Adipocyte (in vitro differentiated cells): Measurements from ENCODE around the gene PRM3.

Source experiments
- DNase-seq: peaks from one replicate; pipeline ENCODE4 v3.0.0-alpha.2; 2015; ENCODE audit warnings: low read depth
- H3K27me3 ChIP-seq: replicated peaks from 2 replicates; pipeline ENCODE4 v1.7.0; 2013; ENCODE audit warnings: mild to moderate bottlenecking, low read length, moderate library complexity; ENCODE audit not compliant: control insufficient read depth, insufficient read depth
- H3K36me3 ChIP-seq: 2 replicates; pipeline ENCODE4 v1.7.0; 2013; ENCODE audit warnings: low read length, mild to moderate bottlenecking, moderate library complexity; ENCODE audit not compliant: control insufficient read depth, insufficient read depth, severe bottlenecking
- H3K4me1 ChIP-seq: 2 replicates; pipeline ENCODE4 v1.7.0; 2013; ENCODE audit warnings: mild to moderate bottlenecking, low read length, moderate library complexity; ENCODE audit not compliant: control insufficient read depth, insufficient read depth
- H3K4me3 ChIP-seq: 2 replicates; pipeline ENCODE4 v1.7.0; 2013; ENCODE audit warnings: mild to moderate bottlenecking, low read length, moderate library complexity
- H3K9ac ChIP-seq: 2 replicates; pipeline ENCODE4 v1.7.0; 2013; ENCODE audit warnings: mild to moderate bottlenecking, low read length, moderate library complexity
- H3K9me3 ChIP-seq: 2 replicates; pipeline ENCODE4 v1.7.0; 2013; ENCODE audit warnings: mild to moderate bottlenecking, low read length, moderate library complexity; ENCODE audit not compliant: control insufficient read depth

PRM3 gene

DNA sequence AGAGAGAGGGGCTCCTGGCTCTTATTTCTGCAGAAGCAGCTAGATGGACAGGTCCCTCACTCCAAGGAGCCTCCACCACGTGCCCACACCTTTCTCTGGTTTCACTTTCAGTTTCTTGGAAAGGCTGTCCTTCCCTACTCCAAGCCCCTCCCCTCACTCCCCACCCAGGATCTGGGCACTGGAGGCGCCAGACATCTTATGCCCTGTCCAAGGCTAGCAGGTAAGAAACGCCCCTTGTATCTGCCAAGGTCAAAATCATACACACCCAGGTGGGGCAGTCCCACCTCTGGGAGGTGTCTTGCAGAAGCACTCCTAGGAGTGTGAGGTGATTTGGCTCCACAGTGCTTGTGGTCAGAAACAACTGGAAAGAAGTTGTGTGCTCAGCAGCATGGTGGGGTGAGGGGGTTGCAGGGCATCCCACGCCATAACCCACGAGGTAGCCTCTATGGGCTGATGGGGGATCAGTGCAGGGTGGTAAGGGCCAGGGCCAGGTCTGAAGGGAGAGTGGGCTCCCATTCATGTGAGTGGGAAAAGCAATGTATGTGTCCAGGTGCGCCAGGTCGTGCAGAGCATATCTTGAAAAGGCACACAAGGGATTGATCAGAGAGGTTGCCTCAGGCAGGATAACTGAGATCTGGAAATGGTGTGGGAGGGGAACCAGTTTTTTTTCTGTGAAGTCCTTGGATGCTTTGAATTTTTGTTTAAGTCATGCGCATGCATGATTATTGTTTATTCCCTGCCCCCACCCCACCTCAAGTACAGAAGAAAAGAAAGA, 39.5 kb upstream of the PRM3 start:
- Histone ChIP-seq H3K9ac (no peak overlapping the region), H3K36me3 (no peaks in the 10 kb centered on the region), H3K9me3 (no peaks in the 10 kb centered on the region), H3K27me3 (no peaks in the 10 kb centered on the region), H3K4me3 (no peak overlapping the region), H3K4me1 (peaks cover 11% of the 10 kb centered on the region)
- DNase-seq = peak; percentile 78

DNA sequence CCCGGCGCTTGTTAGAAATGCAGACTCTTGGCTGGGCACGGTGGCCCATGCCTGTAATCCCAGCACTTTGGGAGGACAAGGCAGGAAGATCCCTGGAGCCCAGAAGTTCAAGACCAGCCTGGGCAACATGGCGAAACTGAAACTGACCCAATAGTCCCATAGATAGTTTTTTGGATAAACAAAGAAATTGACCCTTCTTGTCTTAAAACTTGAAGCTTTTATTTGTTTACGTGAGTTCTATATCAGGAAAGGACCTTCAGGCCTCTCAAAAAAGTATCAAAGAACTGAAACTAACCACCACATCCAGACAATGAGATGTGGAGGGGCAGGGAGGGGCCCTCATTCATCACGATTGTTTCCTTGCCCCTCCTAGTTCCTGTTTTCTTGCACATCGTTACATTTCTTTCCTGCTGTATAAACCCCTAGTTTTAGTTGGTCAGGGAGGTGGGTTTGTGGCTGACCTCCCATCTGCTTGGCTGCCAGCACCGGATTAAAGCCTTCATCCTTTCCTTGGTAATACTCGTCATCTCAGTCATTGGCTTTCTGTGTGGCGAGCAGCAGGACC, 37.6 kb upstream of the PRM3 start:
- Histone ChIP-seq H3K4me3 (no peak overlapping the region), H3K27me3 (no peaks in the 10 kb centered on the region), H3K9ac (no peak overlapping the region), H3K36me3 (no peaks in the 10 kb centered on the region), H3K4me1 (peaks cover 11% of the 10 kb centered on the region), H3K9me3 (no peaks in the 10 kb centered on the region)
- no peak for DNase-seq

DNA sequence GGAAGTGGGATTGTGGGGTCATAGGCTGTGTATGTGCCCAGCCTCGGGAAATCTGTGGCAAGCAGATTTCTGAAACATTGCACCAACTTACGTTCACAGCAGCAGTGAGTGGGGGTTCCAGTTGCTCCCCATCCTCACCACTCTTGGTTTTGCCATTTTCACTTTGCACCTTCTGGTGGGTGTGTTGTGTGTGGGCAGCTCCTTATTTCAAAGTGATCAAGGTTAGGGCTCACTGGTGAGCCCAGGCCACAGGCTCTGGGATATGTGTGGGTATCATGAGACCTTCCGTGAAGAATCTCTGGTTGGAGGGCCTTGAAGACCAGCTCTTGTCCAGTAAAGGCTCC, 37.2 kb upstream of the PRM3 start:
- Histone ChIP-seq H3K9ac (no peak overlapping the region), H3K36me3 (no peaks in the 10 kb centered on the region), H3K9me3 (no peaks in the 10 kb centered on the region), H3K4me3 (no peak overlapping the region), H3K27me3 (no peaks in the 10 kb centered on the region), H3K4me1 (peaks cover 11% of the 10 kb centered on the region)
- no peak for DNase-seq

DNA sequence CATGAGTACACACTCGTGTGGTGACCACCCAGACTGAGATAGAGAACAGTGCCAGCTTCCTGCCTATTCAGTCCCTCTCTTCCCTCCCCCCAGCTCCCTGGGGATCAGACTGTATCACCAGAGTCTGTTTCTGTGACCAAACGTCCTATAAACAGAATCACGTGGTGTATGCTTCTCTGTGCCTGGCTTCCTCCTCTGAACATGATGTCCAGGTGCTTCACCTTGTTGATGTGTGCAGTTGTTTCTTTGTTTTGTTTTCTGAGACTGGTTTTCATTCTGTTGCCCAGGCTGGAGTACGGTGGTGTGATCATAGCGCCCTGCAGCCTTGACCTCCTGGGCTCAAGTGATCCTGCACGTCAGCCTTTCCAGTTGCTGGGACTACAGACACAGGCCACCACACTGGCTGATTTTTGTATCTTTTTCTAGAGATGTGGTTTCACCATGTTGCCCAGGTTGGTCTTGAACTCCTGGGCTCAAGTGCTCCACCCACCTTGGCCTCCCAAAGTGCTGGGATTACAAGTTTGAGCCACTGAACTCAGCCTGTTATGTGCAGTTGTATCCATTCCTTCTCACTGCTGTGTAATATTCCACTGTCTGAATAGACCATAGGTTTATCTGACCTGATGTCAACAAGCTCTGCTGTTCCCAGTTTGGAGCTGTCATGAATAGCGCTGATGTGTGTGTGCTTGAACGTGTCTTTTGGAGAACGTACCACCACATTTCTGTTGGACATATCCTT, 36.6 kb upstream of the PRM3 start:
- Histone ChIP-seq H3K4me3 (no peak overlapping the region), H3K9ac (no peak overlapping the region), H3K4me1 (peaks cover 11% of the 10 kb centered on the region), H3K27me3 (no peaks in the 10 kb centered on the region), H3K9me3 (no peaks in the 10 kb centered on the region), H3K36me3 (no peaks in the 10 kb centered on the region)
- DNase-seq = no peak

DNA sequence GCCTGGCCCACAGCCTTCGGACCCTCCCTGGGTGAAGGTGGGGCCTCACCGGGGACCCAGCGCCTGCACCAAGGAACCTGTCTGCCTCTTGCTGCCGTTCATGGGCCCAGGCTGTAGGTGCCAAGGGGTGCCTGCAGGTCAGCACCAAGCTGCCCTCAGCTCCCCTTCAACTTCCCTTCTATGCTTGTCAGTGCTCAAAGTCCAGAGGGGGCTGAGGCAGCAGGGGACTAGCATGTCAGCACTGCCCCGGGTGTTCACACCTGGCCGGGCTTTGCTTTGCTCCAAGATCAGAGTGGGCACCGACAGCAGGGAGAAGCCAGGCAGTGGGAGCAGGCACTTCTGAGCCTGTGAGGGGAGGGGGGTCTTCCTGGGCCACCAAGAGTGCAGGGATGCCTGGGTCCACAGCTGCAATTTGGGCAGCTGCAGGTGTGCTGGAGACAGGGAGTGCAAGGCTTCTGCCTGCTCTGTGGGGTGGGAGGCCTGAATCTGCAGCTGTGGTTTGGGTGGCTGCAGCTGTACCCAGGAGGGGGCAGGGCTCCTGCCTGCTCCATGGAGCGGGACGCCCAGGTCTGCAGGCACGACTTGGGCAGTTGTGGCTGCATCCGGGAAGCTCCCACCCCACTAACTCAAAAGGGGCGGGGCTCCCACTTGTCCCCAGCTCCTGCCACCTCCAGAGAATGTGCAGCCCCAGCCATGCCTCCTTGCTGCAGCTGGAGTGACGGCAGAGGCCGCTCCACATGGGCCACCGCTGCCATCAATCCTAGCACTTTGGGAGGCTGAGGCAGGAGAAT, 35.3 kb upstream of the PRM3 start:
- Histone ChIP-seq H3K4me3 (no peak overlapping the region), H3K9me3 (no peaks in the 10 kb centered on the region), H3K27me3 (no peaks in the 10 kb centered on the region), H3K4me1 (peaks cover 11% of the 10 kb centered on the region), H3K36me3 (no peaks in the 10 kb centered on the region), H3K9ac (no peak overlapping the region)
- no peak for DNase-seq

DNA sequence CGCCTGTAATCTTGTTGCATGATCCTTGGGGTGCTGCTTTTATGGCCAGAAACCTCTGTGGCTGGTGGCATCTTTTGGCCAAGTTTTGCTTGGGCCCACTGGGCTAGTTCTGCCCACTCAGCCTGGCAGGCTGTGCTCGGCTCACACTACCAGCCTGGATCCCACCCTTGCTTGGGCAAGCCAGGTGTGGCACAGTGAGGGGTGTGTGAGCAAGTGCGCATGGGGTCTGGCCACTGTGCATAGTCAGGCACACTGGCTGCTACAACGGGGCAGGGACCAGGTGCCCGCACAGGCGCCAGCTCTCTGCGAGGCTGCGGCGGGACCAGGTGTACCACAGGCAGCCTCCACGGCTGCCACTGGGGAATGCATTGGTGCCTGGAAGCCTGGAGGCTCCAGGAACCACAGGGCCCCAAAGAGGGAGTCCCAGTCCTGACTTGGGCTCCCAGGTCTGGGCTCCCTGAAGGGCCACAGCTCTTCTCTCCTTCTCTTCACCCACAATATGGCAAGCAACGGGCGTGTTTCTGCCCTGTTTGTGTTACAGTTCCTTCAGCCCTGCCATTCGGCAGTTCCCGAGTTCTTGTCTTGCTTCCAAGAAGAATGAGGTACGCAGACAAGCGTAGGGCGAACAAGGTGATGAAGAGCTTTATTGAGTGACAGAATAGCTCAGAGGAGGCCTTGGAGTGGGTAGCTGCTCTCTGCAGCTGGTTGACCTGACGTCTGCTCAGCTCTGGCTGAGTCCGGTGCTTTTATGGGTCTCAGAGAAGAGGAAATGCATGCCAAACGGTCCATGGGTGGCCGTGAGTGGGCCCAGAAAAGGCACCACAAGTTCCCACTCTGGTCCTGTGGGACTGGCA, 34.4 kb upstream of the PRM3 start:
- Histone ChIP-seq H3K4me3 (no peak overlapping the region), H3K27me3 (no peaks in the 10 kb centered on the region), H3K4me1 (peaks cover 7% of the 10 kb centered on the region), H3K9ac (no peak overlapping the region), H3K36me3 (no peaks in the 10 kb centered on the region), H3K9me3 (no peaks in the 10 kb centered on the region)
- no peak for DNase-seq

DNA sequence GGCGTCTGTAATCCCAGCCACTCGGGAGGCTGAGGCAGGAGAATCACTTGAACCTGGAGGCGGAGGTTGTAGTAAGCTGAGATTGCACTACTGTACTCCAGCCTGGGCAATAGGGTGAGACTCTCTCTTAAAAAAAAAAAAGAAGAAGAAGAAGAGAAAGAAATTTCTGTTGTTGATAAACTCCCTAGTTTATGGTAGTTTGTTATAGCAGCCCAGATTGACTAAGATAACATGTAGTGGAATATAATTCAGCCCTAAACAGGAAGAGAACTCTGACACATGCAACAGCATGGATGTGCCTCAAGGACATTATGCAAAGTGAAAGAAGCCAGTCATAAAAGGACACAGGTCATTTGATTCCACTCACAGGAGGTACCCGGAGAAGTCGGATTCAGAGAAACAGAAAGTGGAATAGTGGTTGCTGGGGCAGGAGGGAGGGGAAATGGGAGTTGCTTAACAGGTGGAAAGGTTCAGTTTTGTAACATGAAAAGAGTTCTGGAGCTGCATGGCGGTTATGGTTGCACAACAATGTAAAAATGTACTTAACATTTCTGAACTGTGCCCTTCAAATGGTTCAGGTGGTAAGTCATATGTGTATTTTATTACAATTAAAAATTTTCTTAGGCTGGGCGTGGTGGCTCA, 33.7 kb upstream of the PRM3 start:
- no peak overlapping the region for H3K4me3 ChIP-seq
- H3K9ac ChIP-seq = no peak overlapping the region
- DNase-seq = no peak
- H3K27me3 ChIP-seq = no peaks in the 10 kb centered on the region
- H3K4me1 ChIP-seq = peaks cover 6% of the 10 kb centered on the region
- H3K9me3 ChIP-seq = no peaks in the 10 kb centered on the region
- no peaks in the 10 kb centered on the region for H3K36me3 ChIP-seq

DNA sequence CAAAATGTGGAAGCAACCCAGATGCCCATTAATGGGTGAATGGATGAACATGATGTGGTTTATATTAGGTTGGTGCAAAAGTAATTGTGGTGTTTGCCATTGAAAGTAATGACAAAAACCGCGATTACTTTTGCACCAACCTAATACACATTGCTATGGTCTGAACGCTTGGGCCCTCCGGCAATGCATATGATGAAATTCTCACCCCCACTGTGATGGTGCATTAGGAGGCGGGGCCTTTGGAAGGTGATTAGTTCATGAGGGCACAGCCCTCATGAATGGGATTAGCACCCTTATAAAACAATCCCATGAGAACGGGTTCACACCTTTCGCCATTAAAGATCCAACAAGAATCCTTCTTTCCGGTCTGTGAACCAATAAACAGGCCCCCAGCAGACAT, 33.0 kb upstream of the PRM3 start:
- Histone ChIP-seq H3K4me3 (no peak overlapping the region), H3K4me1 (peaks cover 3% of the 10 kb centered on the region), H3K36me3 (no peaks in the 10 kb centered on the region), H3K9me3 (no peaks in the 10 kb centered on the region), H3K9ac (no peak overlapping the region), H3K27me3 (no peaks in the 10 kb centered on the region)
- no peak for DNase-seq

DNA sequence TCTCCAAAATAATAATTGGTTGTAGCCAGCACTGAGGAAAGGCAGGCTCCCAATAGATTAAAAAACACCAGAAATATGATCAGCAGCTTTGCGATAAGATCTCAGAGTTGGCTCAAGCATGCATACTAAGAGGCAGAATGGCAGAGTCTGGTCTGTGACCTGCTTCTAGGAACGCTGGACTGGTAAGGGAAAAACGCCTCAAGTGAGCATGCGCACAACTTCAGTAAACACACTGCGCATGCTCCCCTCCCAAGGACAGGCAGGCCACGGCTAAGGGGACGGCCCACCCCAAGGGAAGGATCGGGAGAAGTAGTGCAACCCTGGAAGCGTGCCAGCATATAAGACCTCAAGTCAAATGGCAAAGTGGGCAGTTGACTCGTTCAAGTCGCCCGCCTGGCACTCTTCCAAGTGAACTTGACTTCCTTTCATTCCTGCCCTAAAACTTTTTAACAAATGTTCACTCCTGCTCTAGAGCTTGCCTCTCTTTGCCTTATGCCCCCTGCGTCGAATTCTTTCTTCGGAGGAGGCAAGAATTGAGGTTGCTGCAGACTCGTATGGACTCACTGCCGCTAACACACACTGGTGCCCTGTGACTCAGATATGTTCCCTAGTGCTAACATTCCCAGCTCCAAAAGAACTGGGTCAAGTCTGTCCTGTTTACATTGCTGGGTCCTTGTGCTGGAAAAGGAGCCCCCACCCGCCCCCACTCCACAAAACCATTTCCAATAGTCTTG, 30.1 kb upstream of the PRM3 start:
- H3K4me1 ChIP-seq = peaks cover 4% of the 10 kb centered on the region
- H3K27me3 ChIP-seq = peaks cover 4% of the 10 kb centered on the region
- peak; percentile 46 for DNase-seq
- H3K9ac ChIP-seq = no peak overlapping the region
- H3K4me3 ChIP-seq = no peak overlapping the region
- no peaks in the 10 kb centered on the region for H3K36me3 ChIP-seq
- no peaks in the 10 kb centered on the region for H3K9me3 ChIP-seq

DNA sequence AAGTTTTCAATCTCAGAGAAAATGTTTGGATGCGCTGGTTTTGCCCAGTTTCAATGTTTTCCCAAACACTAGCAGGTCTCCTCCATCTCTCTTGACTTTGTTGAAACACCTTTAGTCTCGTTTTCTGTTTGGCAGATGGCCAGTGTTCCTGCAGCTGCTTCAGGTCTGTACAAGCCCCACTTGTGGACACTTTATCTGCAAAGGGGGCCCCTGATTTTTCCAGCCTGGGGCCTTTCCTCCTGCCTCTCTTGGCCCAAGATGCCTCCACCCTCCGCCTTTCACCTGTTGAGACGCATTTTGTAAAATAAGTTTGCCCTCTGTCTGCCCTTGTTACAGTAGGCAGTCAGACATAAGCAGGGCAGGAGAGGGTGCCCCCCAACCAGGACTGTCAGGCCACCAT, 29.5 kb upstream of the PRM3 start:
- peaks cover 4% of the 10 kb centered on the region for H3K27me3 ChIP-seq
- H3K36me3 ChIP-seq = no peaks in the 10 kb centered on the region

More for the DNA sequence above, 29.5 kb upstream of the PRM3 start:
- Histone ChIP-seq H3K9me3 (no peaks in the 10 kb centered on the region), H3K4me1 (peaks cover 4% of the 10 kb centered on the region), H3K9ac (no peak overlapping the region), H3K4me3 (no peak overlapping the region)
- DNase-seq = no peak
